Activated naive CD8-positive, alpha-beta T cell treated with anti-CD3 and anti-CD28 coated beads for 36 hours (primary cell): ENCODE results near the gene LIMK2. TPM values are rescaled to one million over a fixed set of nuclear protein-coding genes. Genes with fewer than 3 reads are reported as not detected.
A peak's percentile ranks its signal among the peaks of the same experiment; 100 is the strongest.

ENCODE experiments used
- DNase-seq: peaks from one replicate; pipeline ENCODE4 v3.0.0; 2021
- H3K27ac Mint-ChIP-seq: one replicate; pipeline ENCODE4 v1.8.0; 2022; ENCODE audit warnings: mild to moderate bottlenecking, moderate library complexity, mixed read lengths
- H3K27me3 Mint-ChIP-seq: one replicate; pipeline ENCODE4 v1.8.0; 2022; ENCODE audit warnings: mild to moderate bottlenecking, mixed read lengths
- H3K36me3 Mint-ChIP-seq: one replicate; pipeline ENCODE4 v1.8.0; 2021; ENCODE audit warnings: mild to moderate bottlenecking, mixed read lengths
- H3K4me1 Mint-ChIP-seq: one replicate; pipeline ENCODE4 v1.8.0; 2021; ENCODE audit warnings: mixed read lengths
- H3K4me3 Mint-ChIP-seq: one replicate; pipeline ENCODE4 v1.8.0; 2022; ENCODE audit warnings: mild to moderate bottlenecking, moderate library complexity, mixed read lengths
- H3K9me3 Mint-ChIP-seq: one replicate; pipeline ENCODE4 v1.8.0; 2022; ENCODE audit warnings: mixed read lengths
- total RNA-seq, 2 experiments: library from RNA; stranded (reverse); gene quantifications; one replicate each; pipeline ENCODE4 v1.2.3, GENCODE V29; 2021

Gene LIMK2
- total RNA-seq, 2 experiments from 2014 or later: 28.9 to 30.1 TPM

DNA sequence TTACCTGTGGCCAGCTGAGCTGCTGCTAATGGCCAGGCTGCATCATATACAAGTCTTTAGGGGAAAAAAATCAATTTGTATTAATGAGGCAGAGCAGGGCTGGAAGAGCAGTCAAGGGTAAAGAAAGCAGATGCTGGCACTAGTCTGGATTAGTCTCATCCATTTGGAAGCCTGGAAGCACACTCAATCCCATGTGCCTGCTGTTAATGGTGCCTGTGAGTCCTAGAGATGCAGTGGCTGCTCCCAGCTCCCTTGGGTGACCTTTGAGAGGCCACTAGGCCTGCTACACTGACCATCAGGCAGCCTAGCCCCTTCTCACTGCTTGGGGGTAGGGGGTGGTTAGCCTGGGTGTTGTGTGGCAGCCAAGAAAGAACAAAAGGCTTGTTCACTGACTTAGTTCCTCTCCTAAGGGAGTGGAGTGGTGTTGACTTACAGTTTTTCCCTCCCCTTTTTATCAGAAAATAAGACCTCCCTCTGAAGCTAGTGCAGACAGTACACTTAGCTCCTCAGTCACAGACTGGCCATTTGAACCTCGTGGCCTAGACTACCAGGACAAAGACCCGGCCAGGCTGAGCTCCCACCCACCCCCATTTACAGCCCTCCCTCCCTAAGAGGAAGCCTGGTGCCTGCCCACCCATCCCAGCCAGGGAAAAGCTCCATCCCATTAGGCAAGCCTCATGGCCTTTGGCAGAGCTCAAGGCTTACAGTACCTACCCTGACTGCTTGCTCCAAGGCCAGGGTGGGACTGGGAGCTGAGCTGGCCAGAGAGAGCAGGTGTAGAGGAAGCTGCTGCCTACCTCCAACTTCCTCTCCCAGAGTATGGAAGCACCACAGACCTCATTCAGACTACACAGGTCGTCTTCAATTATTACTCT, 72.4 kb downstream of the LIMK2 start:
- no peak overlapping the region for H3K4me3 Mint-ChIP-seq
- H3K9me3 Mint-ChIP-seq: no peaks in the 10 kb centered on the region
- peaks cover 42% of the 10 kb centered on the region for H3K36me3 Mint-ChIP-seq
- H3K27ac Mint-ChIP-seq: peak overlapping the region; percentile 99
- H3K27me3 Mint-ChIP-seq: no peaks in the 10 kb centered on the region
- H3K4me1 Mint-ChIP-seq: peaks cover 87% of the 10 kb centered on the region
- DNase-seq: no peak

DNA sequence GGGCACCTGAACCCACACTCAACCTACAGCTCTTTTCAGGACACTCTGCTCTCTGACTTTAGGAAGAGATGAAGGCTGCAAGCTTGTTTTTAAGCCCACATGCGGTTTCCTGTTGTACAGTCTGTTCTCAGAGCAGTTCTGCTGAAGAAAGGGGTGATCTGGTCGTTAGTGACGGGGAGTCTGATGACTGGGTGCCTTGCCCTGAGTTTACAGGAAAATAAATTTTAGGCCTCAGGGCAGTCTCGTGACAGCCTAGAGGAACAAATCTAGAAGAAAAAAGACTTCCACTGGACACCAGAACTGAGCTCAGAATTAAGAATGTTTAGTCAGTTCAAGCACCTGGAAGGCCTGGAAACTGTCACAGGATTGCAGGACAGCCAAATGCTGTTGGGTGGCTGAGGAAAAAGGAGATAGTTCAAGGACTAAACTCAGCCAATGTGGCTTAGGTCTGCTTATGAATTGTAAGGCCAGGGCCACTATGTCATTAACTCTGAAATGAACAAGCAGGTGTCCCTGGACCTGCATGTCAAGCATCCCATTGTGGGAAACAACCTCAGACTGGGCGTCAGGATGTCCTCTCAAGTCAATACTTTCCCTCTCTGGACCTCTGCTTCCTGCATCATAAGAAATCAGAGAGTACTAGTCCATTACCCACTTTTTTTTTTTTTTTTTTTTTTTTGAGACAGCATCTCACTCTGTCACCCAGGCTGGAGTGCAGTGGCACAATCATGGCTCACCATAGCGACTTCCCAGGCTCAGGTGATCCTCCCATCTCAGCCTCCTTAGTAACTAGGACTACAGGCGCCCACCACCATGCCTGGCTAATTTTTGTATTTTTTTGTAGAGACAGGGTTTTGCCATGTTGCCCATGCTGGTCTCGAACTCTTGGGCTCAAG, 74.5 kb downstream of the LIMK2 start:
- no peaks in the 10 kb centered on the region for H3K9me3 Mint-ChIP-seq
- DNase-seq: peak; percentile 58
- peaks cover 33% of the 10 kb centered on the region for H3K36me3 Mint-ChIP-seq
- H3K27ac Mint-ChIP-seq: peak overlapping the region; percentile 99
- peak overlapping the region; percentile 58 for H3K4me3 Mint-ChIP-seq
- H3K4me1 Mint-ChIP-seq: peaks cover 74% of the 10 kb centered on the region
- no peaks in the 10 kb centered on the region for H3K27me3 Mint-ChIP-seq

DNA sequence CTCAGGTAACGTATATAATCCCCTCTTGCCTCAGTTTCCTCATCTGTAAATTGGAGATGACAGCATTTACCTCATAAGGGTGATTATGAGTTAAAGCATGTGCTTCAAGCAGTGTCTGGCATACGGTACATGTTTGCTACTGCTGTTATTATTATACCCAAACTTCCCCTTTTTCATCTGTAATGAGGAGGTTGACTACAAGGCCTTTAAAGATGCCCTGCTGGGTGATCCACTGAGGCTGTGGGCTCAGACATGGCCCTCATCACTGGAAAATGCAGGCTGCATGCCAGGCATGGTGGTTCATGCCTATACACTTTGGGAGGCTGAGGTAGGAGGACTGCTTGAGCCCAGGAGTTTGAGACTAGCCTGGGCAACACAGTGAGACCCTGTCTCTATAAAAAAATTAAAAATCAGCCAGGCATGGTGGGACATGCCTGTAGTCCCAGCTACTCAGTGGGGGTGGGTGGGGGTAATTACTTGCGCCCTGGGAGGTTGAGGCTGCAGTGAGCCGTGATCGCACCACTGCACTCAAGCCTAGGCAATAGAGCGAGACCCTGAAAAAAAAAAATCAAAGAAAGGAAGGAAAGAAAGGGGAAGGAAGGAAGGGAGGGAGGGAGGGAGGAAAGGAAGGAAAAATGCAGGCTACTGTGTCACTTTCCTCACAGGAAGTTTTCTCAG, 75.9 kb downstream of the LIMK2 start:
- Mint-ChIP-seq H3K9me3 (no peaks in the 10 kb centered on the region), H3K36me3 (peaks cover 30% of the 10 kb centered on the region), H3K4me3 (peak overlapping the region; percentile 92), H3K27me3 (no peaks in the 10 kb centered on the region), H3K27ac (peak overlapping the region; percentile 99), H3K4me1 (peaks cover 76% of the 10 kb centered on the region)
- no peak for DNase-seq

DNA sequence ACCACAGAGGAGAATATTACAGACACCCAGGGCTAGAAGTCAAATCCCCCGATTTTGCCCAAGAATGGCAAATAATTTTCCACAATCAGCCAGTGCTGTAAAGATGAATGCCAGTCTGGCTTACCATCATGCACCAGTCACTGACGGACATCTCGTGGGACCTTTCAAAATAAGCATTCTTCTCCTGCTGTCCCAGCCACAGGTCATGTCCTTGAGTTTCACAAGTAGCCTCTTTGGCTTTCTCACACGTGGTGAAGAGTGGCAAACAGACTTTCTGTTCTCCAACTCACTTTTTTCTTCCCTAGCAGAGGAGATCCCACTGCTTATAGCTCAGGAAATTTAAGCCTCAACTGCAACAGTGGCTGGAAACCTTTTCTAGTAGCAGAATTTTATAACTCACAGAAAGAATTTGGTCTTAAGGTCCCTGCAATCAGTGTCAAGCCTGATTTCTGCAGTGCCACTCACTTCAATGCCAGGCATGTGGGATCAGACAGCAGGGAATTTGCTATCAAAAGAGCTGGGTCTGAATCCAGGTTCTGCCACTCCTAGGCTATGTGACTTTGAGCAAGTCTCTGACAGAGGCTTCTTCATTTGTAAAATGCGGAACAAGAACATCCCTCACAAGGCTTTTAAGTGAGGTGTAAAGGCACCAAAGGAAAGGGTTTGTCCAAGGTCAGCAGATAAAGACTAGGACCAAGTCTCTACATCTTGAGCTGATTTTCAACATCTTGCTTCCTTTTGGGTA, 76.6 kb downstream of the LIMK2 start:
- no peak for DNase-seq
- Mint-ChIP-seq H3K27ac (peak overlapping the region; percentile 99), H3K9me3 (no peaks in the 10 kb centered on the region), H3K4me1 (peaks cover 73% of the 10 kb centered on the region), H3K4me3 (peak overlapping the region; percentile 92), H3K36me3 (peaks cover 26% of the 10 kb centered on the region), H3K27me3 (no peaks in the 10 kb centered on the region)

DNA sequence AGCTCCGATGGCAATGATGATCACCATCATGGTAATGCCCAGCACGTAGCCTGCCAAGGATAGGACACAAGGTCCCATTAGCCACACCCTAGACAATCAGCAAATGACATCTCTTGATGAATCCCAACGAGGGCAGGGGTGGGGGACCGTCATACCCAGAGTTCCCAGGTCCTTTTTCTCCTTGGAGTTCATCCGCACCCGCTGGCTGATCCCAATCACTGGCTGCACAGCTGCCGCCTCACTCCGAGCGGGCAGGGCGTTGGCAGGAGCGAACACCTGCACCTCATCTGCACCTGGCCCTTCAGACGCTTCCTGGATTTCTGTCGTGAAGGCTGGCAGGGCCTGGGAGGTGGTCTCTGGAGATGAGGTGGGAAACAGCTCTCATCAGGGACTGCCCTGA, 77.2 kb downstream of the LIMK2 start:
- H3K27me3 Mint-ChIP-seq: no peaks in the 10 kb centered on the region
- DNase-seq: no peak
- peak overlapping the region; percentile 99 for H3K27ac Mint-ChIP-seq
- H3K9me3 Mint-ChIP-seq: peaks cover 1% of the 10 kb centered on the region
- H3K4me1 Mint-ChIP-seq: peaks cover 71% of the 10 kb centered on the region
- peak overlapping the region; percentile 92 for H3K4me3 Mint-ChIP-seq
- peaks cover 29% of the 10 kb centered on the region for H3K36me3 Mint-ChIP-seq

DNA sequence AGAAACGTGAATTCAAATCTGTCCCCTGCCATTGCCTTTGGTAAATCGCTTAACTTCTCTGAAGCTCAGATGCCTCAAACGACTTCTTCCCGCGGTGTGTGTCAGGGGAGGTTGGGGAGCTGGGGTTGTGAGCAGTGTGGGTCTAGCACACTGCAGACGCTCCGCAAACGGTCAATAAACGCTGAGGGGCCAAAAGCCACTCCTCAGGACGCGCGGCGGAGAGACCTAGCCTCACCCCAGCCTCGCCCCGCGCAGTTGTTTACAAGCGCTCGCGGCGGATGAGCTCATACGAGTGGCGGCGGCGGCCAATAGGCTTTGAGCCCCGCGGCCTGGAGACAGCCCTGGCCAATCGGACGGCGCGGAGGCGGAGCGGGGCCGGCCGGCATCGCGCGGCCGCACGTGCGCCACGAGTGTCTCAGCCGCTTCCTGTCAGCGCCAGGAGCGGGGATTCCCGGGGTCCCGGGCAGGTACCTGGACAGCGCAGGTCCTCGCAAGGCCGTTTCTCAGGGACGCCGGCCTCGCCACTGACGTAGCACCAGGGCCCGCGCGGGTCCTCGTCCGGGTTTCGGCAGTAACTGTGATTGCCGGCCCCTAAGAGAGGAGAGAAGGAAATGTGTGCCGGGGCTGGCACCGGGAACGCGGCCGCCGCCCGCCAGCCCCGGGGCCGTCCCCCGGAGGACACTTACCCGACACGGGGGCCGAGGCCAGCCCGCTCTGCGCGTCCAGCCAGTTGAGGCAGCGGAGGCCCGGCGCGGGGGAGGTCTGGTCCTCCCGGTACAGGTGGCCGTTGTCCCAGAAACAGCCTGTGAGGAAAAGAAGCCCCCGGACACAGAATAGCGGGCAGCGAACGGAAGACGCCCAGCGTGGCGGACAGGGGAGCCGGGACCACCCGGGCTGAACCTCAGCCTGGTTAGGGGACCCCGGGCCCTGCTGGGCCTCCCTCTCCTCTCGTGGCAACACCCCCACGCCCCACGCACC, 78.7 kb downstream of the LIMK2 start:
- peaks cover 21% of the 10 kb centered on the region for H3K36me3 Mint-ChIP-seq
- peak; percentile 96 for DNase-seq
- H3K27me3 Mint-ChIP-seq: no peaks in the 10 kb centered on the region
- H3K27ac Mint-ChIP-seq: peak overlapping the region; percentile 99
- H3K4me3 Mint-ChIP-seq: peak overlapping the region; percentile 92
- peaks cover 64% of the 10 kb centered on the region for H3K4me1 Mint-ChIP-seq
- H3K9me3 Mint-ChIP-seq: peaks cover 2% of the 10 kb centered on the region

DNA sequence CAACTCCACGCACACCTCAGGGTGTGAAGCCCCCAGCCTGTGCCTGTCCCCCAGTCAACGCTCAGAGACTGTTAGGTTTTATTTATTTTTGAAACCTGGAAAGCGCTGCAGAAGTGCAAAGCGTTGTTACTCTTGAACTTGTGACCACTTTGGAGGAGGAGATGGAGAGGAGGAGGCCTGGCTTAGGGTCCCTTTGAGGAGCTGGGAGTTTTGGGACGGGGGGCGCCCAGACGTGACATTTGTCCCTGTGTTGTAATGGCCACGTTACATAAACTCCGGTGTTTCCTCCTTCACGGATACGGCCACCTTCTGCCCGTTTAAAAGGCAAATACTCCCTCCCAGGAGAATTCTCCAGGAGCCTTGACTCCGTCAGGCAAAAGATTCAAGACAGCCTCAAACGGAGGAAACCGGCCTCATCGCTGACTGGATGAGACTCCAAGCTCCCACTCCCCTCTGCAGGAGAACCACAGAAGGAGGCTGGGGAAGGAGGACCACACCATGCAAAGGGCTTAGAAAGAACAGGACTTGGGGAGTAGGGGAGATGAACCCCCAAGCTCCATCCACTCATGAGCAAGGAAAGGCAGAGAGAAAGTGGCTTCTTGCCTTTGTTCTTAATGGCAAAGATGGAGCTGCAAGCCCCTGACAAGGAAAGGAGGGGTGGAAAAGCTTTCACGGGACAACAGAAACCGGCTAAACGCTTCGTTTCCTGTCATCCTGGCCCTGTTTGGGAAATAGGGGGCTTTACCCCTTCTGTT, 79.6 kb downstream of the LIMK2 start:
- Mint-ChIP-seq H3K27me3 (no peaks in the 10 kb centered on the region), H3K4me3 (peak overlapping the region; percentile 89), H3K9me3 (peaks cover 2% of the 10 kb centered on the region), H3K27ac (peak overlapping the region; percentile 91), H3K4me1 (peaks cover 66% of the 10 kb centered on the region), H3K36me3 (peaks cover 21% of the 10 kb centered on the region)
- no peak for DNase-seq

DNA sequence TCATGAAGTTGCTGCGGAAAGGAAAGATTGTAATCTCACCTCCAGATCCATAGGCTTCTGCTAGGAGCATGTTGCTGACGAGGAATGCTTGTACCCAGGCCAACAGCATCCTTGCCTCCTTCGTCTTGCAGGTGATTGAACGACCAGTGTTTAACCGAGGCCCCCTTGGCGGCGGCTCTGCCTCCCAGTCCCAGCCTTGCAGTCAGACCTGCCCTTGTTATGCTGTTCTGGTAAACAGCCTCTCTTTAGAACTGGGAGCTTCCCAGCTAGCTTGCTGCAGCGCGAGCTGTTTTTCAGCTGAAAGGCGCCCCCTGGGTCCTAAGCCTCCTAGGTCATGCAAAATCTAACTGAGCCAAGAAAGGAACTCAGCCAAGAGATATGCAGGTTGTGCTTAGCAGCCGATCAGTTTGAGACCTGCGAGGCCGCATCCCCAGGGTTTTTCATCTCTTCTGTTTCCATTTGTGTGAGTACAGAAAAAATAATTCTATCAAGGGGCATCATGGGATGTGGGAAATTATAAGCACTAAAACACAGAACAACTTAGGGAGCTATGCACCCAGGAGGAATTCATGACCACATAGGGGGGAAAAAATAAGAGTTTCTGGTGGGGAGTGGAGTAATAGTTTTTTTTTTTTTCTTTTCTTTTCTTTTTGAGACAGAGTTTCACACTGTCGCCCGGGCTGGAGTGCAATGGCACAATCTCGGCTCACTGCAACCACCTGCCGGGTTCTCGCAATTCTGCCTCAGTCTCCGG, 80.3 kb downstream of the LIMK2 start, which contains the start of gene PIK3IP1:
Gene PIK3IP1 (minus strand): TSS at position 253 of the 754 bp plus-strand sequence. CDS start 144 bp downstream, at position 109.
- H3K36me3 Mint-ChIP-seq: peaks cover 19% of the 10 kb centered on the region
- peaks cover 66% of the 10 kb centered on the region for H3K4me1 Mint-ChIP-seq
- H3K27ac Mint-ChIP-seq: peak within 1 kb of the TSS; percentile 91
- peak within 1 kb of the TSS; percentile 89 for H3K4me3 Mint-ChIP-seq
- DNase-seq: peak; percentile 80
- H3K27me3 Mint-ChIP-seq: no peaks in the 10 kb centered on the region
- peaks cover 2% of the 10 kb centered on the region for H3K9me3 Mint-ChIP-seq

DNA sequence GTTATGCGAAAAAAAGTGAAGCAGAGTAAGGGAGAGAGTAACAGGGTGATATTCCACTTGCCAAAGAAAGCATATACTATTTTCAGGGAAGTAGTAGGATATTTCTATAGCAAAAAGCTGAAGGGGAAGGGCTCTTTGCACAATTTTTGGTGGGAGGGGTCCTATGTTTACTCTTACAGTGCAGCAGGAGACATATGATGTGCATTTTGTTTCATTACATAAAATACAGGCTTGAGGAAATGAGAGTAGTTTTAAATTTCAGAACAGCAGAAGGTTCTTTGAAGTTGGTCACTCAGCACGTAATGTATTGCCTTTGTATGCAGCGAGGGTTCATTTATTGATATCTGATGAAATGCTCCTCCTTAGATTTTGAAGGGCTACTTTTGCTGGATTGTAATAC, 83.3 kb downstream of the LIMK2 start:
- no peaks in the 10 kb centered on the region for H3K27me3 Mint-ChIP-seq
- DNase-seq: no peak
- peaks cover 46% of the 10 kb centered on the region for H3K4me1 Mint-ChIP-seq
- H3K36me3 Mint-ChIP-seq: peaks cover 5% of the 10 kb centered on the region
- H3K9me3 Mint-ChIP-seq: peaks cover 2% of the 10 kb centered on the region
- H3K4me3 Mint-ChIP-seq: peak overlapping the region; percentile 50
- H3K27ac Mint-ChIP-seq: peak overlapping the region; percentile 80

DNA sequence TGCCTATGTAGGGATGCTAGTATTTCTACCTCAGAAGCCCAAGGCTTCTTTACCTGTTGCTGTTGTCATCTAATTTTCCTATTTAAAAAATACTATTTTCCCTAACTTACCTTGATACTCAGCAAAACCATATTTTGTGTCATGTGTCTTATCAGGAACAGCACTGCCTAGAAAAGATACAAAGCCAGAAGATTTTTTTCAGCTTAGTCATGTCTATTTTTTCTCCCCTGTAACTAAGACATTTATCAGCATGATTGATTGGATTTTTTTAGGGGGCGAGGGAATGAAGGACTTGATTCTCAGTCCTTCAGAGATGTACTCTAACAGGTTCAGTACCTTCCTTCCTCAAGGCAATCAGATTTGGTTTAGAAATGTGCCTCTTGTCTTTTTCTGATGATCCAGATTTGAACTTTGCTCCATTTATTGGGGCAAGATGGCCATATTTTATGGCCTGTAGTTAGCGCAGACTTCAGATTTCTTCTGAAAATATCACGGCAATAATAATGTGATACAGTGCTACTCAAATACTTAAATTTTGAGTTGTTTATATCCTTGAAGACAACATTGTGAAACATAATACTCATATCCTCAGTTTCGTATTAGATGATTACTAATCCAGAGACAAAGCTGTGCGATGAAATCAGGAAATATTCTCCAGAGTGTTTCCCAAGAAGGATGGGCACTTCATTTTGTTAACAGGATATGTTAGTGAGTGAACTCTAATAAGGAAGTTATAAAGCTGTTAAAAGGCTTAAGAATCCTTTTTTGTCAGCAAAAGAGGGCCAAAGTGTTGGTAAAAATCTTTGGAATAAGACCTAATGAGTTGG, 83.9 kb downstream of the LIMK2 start:
- H3K9me3 Mint-ChIP-seq: peaks cover 2% of the 10 kb centered on the region
- no peaks in the 10 kb centered on the region for H3K27me3 Mint-ChIP-seq
- H3K36me3 Mint-ChIP-seq: peaks cover 5% of the 10 kb centered on the region
- peaks cover 47% of the 10 kb centered on the region for H3K4me1 Mint-ChIP-seq
- H3K27ac Mint-ChIP-seq: peak overlapping the region; percentile 80
- DNase-seq: no peak
- H3K4me3 Mint-ChIP-seq: peak overlapping the region; percentile 50

DNA sequence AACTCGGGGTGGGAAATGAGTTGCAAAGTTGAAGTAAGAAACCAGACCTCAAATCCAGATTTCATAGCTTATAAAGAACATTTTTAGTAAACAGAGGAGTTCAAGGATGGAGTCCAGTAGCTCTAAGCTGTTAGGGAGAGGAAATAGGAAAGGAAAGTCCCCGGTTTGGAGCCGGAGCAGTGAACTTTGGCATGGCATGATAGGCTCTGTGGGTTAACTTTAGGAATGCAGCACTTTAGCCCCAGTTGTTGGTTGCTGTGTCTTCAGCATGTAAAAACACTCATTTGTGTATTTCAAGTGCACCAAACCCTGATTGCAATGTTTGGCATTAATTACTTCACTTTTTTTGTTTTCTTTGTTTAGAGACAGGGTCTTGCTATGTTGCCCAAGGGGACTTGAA, 88.8 kb downstream of the LIMK2 start:
- no peaks in the 10 kb centered on the region for H3K36me3 Mint-ChIP-seq
- peaks cover 31% of the 10 kb centered on the region for H3K4me1 Mint-ChIP-seq
- DNase-seq: no peak
- no peak overlapping the region for H3K27ac Mint-ChIP-seq
- no peaks in the 10 kb centered on the region for H3K27me3 Mint-ChIP-seq
- no peak overlapping the region for H3K4me3 Mint-ChIP-seq
- H3K9me3 Mint-ChIP-seq: no peaks in the 10 kb centered on the region
